Spleen (tissue), 11 donors: ENCODE results near the gene CNKSR3. TPM values are rescaled to one million over a fixed set of nuclear protein-coding genes. Genes with fewer than 3 reads are reported as not detected.

Experiments used
- DNase-seq: peaks from one replicate; pipeline ENCODE4 v3.0.0-alpha.2; 2020
- H3K27ac ChIP-seq, 8 donors: fragments of 200-600 bp; sonication (generic) in 7 of 8; 1 replicate in 4 of 8; 2 replicates in 4 of 8; pipeline versions ENCODE4 v1.5.0 to v1.8.0; 2016 to 2021; ENCODE audit warnings: inconsistent platforms in 4 of 8, mild to moderate bottlenecking in 4 of 8, moderate library complexity in 1 of 8
- H3K27me3 ChIP-seq, 7 donors: fragments of 200-600 bp; sonication (generic) in 6 of 7; replicated peaks in 1 of 7; 1 replicate in 4 of 7; 2 replicates in 3 of 7; pipeline versions ENCODE4 v1.5.0 to v1.8.0; 2016 to 2021; ENCODE audit warnings: inconsistent platforms in 3 of 7, mild to moderate bottlenecking in 1 of 7
- H3K36me3 ChIP-seq, 6 donors: fragments of 200-600 bp; sonication (generic) in 5 of 6; 1 replicate in 4 of 6; 2 replicates in 2 of 6; pipeline versions ENCODE4 v1.5.0 to v1.8.0; 2016 to 2021; ENCODE audit warnings: inconsistent platforms in 2 of 6
- H3K4me1 ChIP-seq, 6 donors: fragments of 200-600 bp; sonication (generic) in 5 of 6; 1 replicate in 3 of 6; 2 replicates in 3 of 6; pipeline versions ENCODE4 v1.5.0 to v1.8.0; 2016 to 2021; ENCODE audit warnings: inconsistent platforms in 3 of 6
- H3K4me3 ChIP-seq, 8 donors: fragments of 200-600 bp; sonication (generic) in 7 of 8; 1 replicate in 4 of 8; 2 replicates in 4 of 8; pipeline versions ENCODE4 v1.5.0 to v1.8.0; 2016 to 2021; ENCODE audit warnings: inconsistent platforms in 4 of 8, mild to moderate bottlenecking in 4 of 8, moderate library complexity in 2 of 8
- H3K9me3 ChIP-seq, 8 donors: fragments of 200-600 bp; sonication (generic) in 7 of 8; 1 replicate in 4 of 8; 2 replicates in 4 of 8; pipeline versions ENCODE4 v1.5.0 to v1.8.0; 2016 to 2021; ENCODE audit warnings: inconsistent platforms in 4 of 8
- CTCF ChIP-seq, 11 experiments: fragments of 200-600 bp in 7 of 11; fragments of 450-650 bp in 4 of 11; sonication (generic) in 4 of 11; IDR thresholded peaks in 8 of 11; conservative IDR thresholded peaks in 3 of 11; 1 replicate in 7 of 11; 2 replicates in 4 of 11; pipeline versions ENCODE4 v1.4.0 to v1.8.0; 2016 to 2021; ENCODE audit warnings: antibody characterized with exemption in 11 of 11, inconsistent platforms in 4 of 11, mild to moderate bottlenecking in 1 of 11
- POLR2A ChIP-seq, 3 donors: fragments of 450-650 bp; IDR thresholded peaks; one replicate each; pipeline ENCODE4 v1.5.1; 2017; ENCODE audit warnings: antibody characterized with exemption in 3 of 3, mild to moderate bottlenecking in 1 of 3
- POLR2AphosphoS5 ChIP-seq, 3 donors: sonication (generic); formaldehyde crosslinking; IDR thresholded peaks; one replicate each; pipeline ENCODE4 v1.5.1; 2017; ENCODE audit warnings: antibody characterized with exemption in 3 of 3
- WGBS, 5 donors: extraction: QIAGEN DNeasy Blood & Tissue Kit in 3 of 5; methylation state at CpG; one replicate each; pipeline versions ENCODE4 v1.1.5 to v1.1.7; 2013 to 2018; 5-methylcytosine and 5-hydroxymethylcytosine counted together
- intact Hi-C: fragments of 100-400 bp; cut with DNase I; formaldehyde crosslinking; loops from one replicate; pipeline ENCODE4 v1.15.0; 2023; ENCODE audit warnings: low total_unique reads
- polyA plus RNA-seq, 3 donors: library from polyadenylated mRNA; stranded (reverse); fragments of 200-250 nt; gene quantifications; one replicate each; pipeline ENCODE4 v1.2.1, GENCODE V29; 2013
- total RNA-seq, 7 donors: library from RNA; depleted of rRNA in 3 of 7; stranded (reverse); fragments of >200 nt in 3 of 7; fragmentation: NEBNext Ultra II Directional in 4 of 7; extraction: Animal tissue kit (Norgen Biotek cat#: 25700) in 4 of 7; gene quantifications; one replicate each; pipeline versions ENCODE4 v1.1.0 to v1.2.1, GENCODE V29; 2016 to 2021
- donor health status: healthy with polysubstance abuse.
- donor health status: DM: no; HTN: no; CAD: no; lungs with moderate emphysema.
- donor health status: DM: no; HTN: no; CAD: no.
- donor health status: Bipolar disorder and iron deficiency.
- donor health status: healthy.
- donor health status: DM: no; HTN: no; CAD: no.
- donor health status: DM: yes; HTN: yes; CAD: no.

CNKSR3 gene
- total and polyA plus RNA-seq, 10 donors, result 1.7 to 45.0 (median 18.0) TPM

DNA sequence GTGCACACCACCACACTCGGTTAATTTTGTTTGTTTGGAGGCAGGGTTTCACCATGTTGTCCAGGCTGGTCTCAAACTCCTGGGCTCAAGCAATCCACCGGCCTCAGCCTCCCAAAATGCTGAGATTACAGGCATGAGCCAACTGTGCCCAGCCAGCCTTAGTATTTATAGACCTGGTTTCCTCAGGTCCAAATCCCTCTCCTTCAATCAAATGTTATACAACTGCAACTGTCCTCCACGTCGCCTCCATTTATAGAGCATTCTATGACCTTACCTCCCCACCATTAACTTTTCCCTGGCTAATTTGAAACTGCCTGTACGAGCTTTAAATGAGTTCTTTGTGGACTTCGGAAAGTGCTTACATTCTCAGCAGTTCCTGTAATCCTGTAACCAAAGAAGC, 114.6 kb downstream of the CNKSR3 start:
- Histone ChIP-seq H3K36me3 (peaks cover 0 to 2% (median 0%) of the 10 kb centered on the region in 6 donors), H3K27ac (no peak overlapping the region), H3K9me3 (no peaks in the 10 kb centered on the region), H3K4me3 (no peak overlapping the region), H3K27me3 (peaks cover 0 to 6% (median 0%) of the 10 kb centered on the region in 7 donors), H3K4me1 (no peaks in the 10 kb centered on the region)
- intact Hi-C loops, result no loop called here
- TF ChIP-seq CTCF (IDR thresholded peaks at IDR 0.05 in 8 of 11, conservative IDR thresholded peaks at IDR 0.05 in 3 of 11), result no peak
- TF ChIP-seq POLR2AphosphoS5 (IDR thresholded peaks at IDR 0.05), result no peak
- TF ChIP-seq POLR2A (IDR thresholded peaks at IDR 0.05), result no peak
- no peak for DNase-seq
- WGBS, 5 donors, result 90 to 97% (median 93%) methylated on average over 6 of the region's 6 CpGs

GRCh38 chr6:154395316-154395715, 115.2 kb downstream of the CNKSR3 start:
- Histone ChIP-seq H3K4me1 (no peaks in the 10 kb centered on the region), H3K4me3 (no peak overlapping the region), H3K9me3 (no peaks in the 10 kb centered on the region), H3K27me3 (peaks cover 0 to 6% (median 0%) of the 10 kb centered on the region in 7 donors), H3K27ac (no peak overlapping the region), H3K36me3 (no peaks in the 10 kb centered on the region)
- DNase-seq, result no peak
- intact Hi-C loops, result no loop called here
- TF ChIP-seq POLR2A (IDR thresholded peaks at IDR 0.05), result no peak
- TF ChIP-seq CTCF (IDR thresholded peaks at IDR 0.05 in 8 of 11, conservative IDR thresholded peaks at IDR 0.05 in 3 of 11), result no peak
- no peak for TF ChIP-seq POLR2AphosphoS5 (IDR thresholded peaks at IDR 0.05)

- intact Hi-C loops, result no loop called here
- Histone ChIP-seq H3K9me3 (peaks cover 0 to 5% (median 0%) of the 10 kb centered on the region in 8 donors), H3K27me3 (peaks cover 0 to 6% (median 0%) of the 10 kb centered on the region in 7 donors), H3K4me1 (no peaks in the 10 kb centered on the region), H3K36me3 (no peaks in the 10 kb centered on the region), H3K4me3 (no peak overlapping the region), H3K27ac (no peak overlapping the region)
- WGBS, 5 donors, result 80 to 94% (median 87%) methylated on average over 3 of the region's 3 CpGs
- TF ChIP-seq POLR2A (IDR thresholded peaks at IDR 0.05) (no peak), CTCF (IDR thresholded peaks at IDR 0.05 in 8 of 11, conservative IDR thresholded peaks at IDR 0.05 in 3 of 11) (no peak), POLR2AphosphoS5 (IDR thresholded peaks at IDR 0.05) (no peak)
- DNase-seq, result no peak
Measured at GRCh38 chr6:154394571-154394970, 115.9 kb downstream of the CNKSR3 start.

DNA sequence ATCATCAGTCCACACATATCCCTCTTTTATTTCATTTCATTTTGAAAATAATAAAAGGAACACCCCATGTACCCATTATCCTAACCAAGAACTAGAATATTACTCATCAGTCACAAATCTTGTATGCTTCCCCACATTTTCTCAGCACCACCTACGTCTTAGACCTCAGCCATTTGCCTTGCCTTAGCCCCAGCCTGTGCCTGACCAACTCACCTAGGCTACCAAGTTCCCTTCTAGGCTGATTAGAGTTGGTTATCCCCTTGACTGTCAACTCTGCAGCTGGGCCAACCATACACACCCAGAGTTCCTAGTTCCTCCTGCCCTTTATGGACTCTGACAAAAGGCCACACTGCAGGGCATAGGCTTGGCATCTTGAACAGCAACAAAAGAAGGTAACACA, 120.5 kb downstream of the CNKSR3 start:
- Histone ChIP-seq H3K4me1 (no peaks in the 10 kb centered on the region), H3K27ac (no peak overlapping the region), H3K27me3 (peaks cover 0 to 6% (median 0%) of the 10 kb centered on the region in 7 donors), H3K36me3 (no peaks in the 10 kb centered on the region), H3K4me3 (no peak overlapping the region), H3K9me3 (peaks cover 0 to 16% (median 0%) of the 10 kb centered on the region in 8 donors)
- no peak for TF ChIP-seq POLR2A (IDR thresholded peaks at IDR 0.05)
- TF ChIP-seq POLR2AphosphoS5 (IDR thresholded peaks at IDR 0.05), result no peak
- TF ChIP-seq CTCF (IDR thresholded peaks at IDR 0.05 in 8 of 11, conservative IDR thresholded peaks at IDR 0.05 in 3 of 11), result no peak
- intact Hi-C loops, result no loop called here
- WGBS, 5 donors, result 73 to 84% (median 83%) methylated on average over 1 of the region's 1 CpG
- no peak for DNase-seq
